GM12891 (cell line): ENCODE results near the gene YAF2.

Source experiments
- PAX5 ChIP-seq: IDR thresholded peaks from 2 replicates; pipeline ENCODE4 v1.6.1; 2011; ENCODE audit warnings: low read length, moderate library complexity, mild to moderate bottlenecking; ENCODE audit not compliant: insufficient read depth, severe bottlenecking
- POLR2A ChIP-seq: IDR thresholded peaks from 2 replicates; pipeline ENCODE4 v1.6.1; 2011; ENCODE audit warnings: low read depth, low read length, control low read depth
- POLR2AphosphoS5 ChIP-seq: IDR thresholded peaks from 2 replicates; pipeline ENCODE4 v1.6.1; 2011; ENCODE audit warnings: low read depth, low read length, control low read depth
- SPI1 ChIP-seq: IDR thresholded peaks from 2 replicates; pipeline ENCODE4 v1.6.1; 2011; ENCODE audit warnings: low read depth, low read length, control low read depth
- TAF1 ChIP-seq: IDR thresholded peaks from 2 replicates; pipeline ENCODE4 v1.6.1; 2011; ENCODE audit warnings: low read depth, low read length, control low read depth

DNA sequence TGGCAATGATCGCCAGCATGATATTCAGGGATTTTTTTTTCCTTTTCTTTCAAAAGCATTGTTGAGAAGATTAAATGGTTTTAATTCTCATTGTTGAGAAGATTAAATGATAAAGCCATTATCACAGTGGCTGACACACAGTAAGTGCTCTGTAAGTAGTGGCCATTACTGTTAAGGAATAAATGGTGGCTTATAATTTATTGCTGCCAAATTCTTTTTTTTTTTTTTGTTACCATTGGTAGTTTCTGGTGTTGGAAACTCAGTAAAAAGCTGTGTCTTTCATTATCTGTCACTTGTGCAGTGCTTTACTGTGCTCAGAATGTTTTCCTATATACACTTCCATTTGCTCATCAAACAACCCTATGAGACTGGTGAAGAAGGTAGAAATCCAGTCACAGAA is 15.3 kb downstream of the YAF2 start:
- TF ChIP-seq POLR2A (no peak), POLR2AphosphoS5 (no peak), TAF1 (no peak), PAX5 (no peak), SPI1 (no peak)
